ENCODE data around the gene OR13C4. TPM values are rescaled to one million over a fixed set of nuclear protein-coding genes. Genes with fewer than 3 reads are reported as not detected.

Gene OR13C4
- total and polyA plus RNA-seq, 3 donors from 2014 or later: not detected

DNA sequence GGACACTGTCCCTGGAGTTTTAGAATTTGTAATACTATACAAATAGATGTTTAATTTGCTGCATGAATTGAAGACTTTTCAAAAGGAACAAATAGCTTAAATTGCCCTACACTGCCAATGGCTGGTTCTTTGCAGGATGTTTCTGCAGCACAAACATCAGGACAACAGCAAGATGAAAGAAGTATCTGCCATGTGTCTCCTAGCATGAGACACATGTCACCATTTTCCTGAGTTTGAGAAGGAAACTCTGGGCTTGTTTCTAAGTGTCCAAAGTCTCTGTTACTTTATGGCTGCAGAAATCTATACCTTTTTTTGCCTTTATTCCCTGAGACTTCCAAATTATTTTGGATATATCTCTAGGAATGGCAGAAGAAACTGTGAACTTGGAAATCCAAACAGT lies 23.6 kb downstream of the OR13C4 start:
- Histone ChIP-seq H3K27ac (no peak overlapping the region), H3K27me3 (no peaks in the 10 kb centered on the region), H3K4me3 (no peak overlapping the region), H3K36me3 (ENCODE audit: low read depth, missing control alignments) (no peaks in the 10 kb centered on the region), H3K4me1 (no peaks in the 10 kb centered on the region), H3K9me3 (no peaks in the 10 kb centered on the region)
- TF ChIP-seq POLR2A (IDR thresholded peaks at IDR 0.05) (no peak), CTCF (IDR thresholded peaks at IDR 0.05) (no peak)
- intact Hi-C loops (cut with DNase I; ENCODE audit: low total_unique reads): no loop called here
- DNase-seq: no peak

GRCh38 chr9:104494808-104495207 lies 32.2 kb downstream of the OR13C4 start:
- no peak overlapping the region for H3K4me3 ChIP-seq
- H3K36me3 ChIP-seq (ENCODE audit: low read depth, missing control alignments): no peaks in the 10 kb centered on the region
- no peak for DNase-seq
- TF ChIP-seq CTCF (IDR thresholded peaks at IDR 0.05): peak in 2 of 3 experiments; percentile 21 to 46
- TF ChIP-seq POLR2A (IDR thresholded peaks at IDR 0.05): no peak
- no peaks in the 10 kb centered on the region for H3K4me1 ChIP-seq
- no peaks in the 10 kb centered on the region for H3K27me3 ChIP-seq
- intact Hi-C loops (cut with DNase I; ENCODE audit: low total_unique reads): no loop called here
- WGBS, 2 donors: 40 to 45% methylated on average over 3 of the region's 3 CpGs
- H3K27ac ChIP-seq: no peak overlapping the region
- H3K9me3 ChIP-seq: no peaks in the 10 kb centered on the region

DNA sequence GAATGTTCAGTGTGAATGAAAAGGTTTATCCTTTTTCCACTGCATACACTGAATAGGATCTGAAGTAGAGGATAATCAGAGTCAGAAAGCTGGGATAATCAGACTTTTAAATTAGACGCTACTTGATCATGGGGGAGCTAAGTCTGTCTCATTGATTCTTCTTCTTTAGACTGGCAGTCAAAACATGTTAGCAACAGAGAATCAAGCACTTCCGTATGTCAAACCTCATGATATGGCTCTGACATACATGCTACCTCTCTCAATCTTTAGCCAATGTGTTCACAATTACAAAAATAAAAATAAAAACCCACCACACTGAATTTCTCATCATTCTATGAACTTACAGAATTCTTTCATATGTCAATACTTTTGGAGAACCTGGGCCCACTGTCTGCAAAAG lies 42.0 kb downstream of the OR13C4 start:
- Histone ChIP-seq H3K9me3 (no peaks in the 10 kb centered on the region), H3K4me3 (no peak overlapping the region), H3K27ac (no peak overlapping the region), H3K4me1 (no peaks in the 10 kb centered on the region), H3K36me3 (ENCODE audit: low read depth, missing control alignments) (no peaks in the 10 kb centered on the region), H3K27me3 (no peaks in the 10 kb centered on the region)
- WGBS, 2 donors: 83 to 94% methylated on average over 2 of the region's 2 CpGs
- intact Hi-C loops (cut with DNase I; ENCODE audit: low total_unique reads): no loop called here
- no peak for DNase-seq
- TF ChIP-seq POLR2A (IDR thresholded peaks at IDR 0.05) (no peak), CTCF (IDR thresholded peaks at IDR 0.05) (no peak)

DNA sequence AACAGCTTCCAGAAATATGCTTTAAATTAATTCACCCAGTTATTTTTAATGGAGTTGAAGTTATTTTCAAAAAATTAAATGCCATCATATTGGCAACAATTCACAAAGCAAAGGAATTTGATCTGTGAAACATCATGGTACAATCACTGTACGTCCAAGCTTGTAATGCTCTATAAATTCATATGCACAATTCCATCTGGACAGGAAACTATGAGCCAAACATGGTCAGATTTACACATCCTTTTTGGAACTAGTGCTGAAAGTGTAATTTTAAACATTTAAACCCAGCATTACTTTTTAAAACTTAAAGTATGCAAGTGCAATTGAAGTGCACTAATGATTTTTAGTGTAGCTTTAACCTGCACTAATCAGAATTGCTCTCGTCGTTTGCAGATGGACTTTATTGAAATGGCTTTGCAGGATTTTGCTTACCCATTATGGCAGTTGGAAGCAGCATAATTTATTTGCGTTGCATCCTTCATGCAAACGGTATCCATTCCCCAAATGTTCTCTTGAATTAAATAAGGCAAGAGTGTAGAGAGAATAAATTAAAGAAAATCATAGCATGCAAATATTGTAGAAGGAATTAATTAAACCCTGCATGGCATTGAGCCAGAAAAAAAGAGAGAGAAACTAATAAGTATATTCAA lies 44.0 kb downstream of the OR13C4 start:
- Histone ChIP-seq H3K27ac (no peak overlapping the region), H3K9me3 (no peaks in the 10 kb centered on the region), H3K36me3 (ENCODE audit: low read depth, missing control alignments) (no peaks in the 10 kb centered on the region), H3K27me3 (no peaks in the 10 kb centered on the region), H3K4me1 (no peaks in the 10 kb centered on the region), H3K4me3 (no peak overlapping the region)
- TF ChIP-seq CTCF (IDR thresholded peaks at IDR 0.05): no peak
- no peak for TF ChIP-seq POLR2A (IDR thresholded peaks at IDR 0.05)
- intact Hi-C loops (cut with DNase I; ENCODE audit: low total_unique reads): no loop called here
- WGBS, 2 donors: 61 to 71% methylated on average over 5 of the region's 5 CpGs
- DNase-seq: no peak

Other genes with a start within 250 kb of the OR13C4 start
- not detected for gene OR13F1, start 22.9 kb downstream of the OR13C4 start, total RNA-seq
- gene OR13F1, start 22.9 kb downstream of the OR13C4 start, polyA plus RNA-seq (ENCODE audit: insufficient read depth, low read depth, low replicate concordance): not detected
- gene OR13C3, start 9.6 kb upstream of the OR13C4 start, total RNA-seq: under 1 TPM in 1 of 2 donors, not detected in 1; 0.55 TPM
- gene OR13C3, start 9.6 kb upstream of the OR13C4 start, polyA plus RNA-seq (ENCODE audit: insufficient read depth, low read depth, low replicate concordance): not detected
- gene OR13C8, start 42.0 kb upstream of the OR13C4 start, total RNA-seq: not detected
- gene OR13C8, start 42.0 kb upstream of the OR13C4 start, polyA plus RNA-seq (ENCODE audit: insufficient read depth, low read depth, low replicate concordance): not detected
- gene OR13C5, start 72.2 kb upstream of the OR13C4 start, total RNA-seq: not detected
- not detected for gene OR13C5, start 72.2 kb upstream of the OR13C4 start, polyA plus RNA-seq (ENCODE audit: insufficient read depth, low read depth, low replicate concordance)
- under 1 TPM in 1 of 2 donors, not detected in 1; 0.62 TPM for gene OR13C2, start 78.4 kb upstream of the OR13C4 start, total RNA-seq
- gene OR13C2, start 78.4 kb upstream of the OR13C4 start, polyA plus RNA-seq (ENCODE audit: insufficient read depth, low read depth, low replicate concordance): not detected
- gene OR13C9, start 91.0 kb upstream of the OR13C4 start, total RNA-seq: not detected
- not detected for gene OR13C9, start 91.0 kb upstream of the OR13C4 start, polyA plus RNA-seq (ENCODE audit: insufficient read depth, low read depth, low replicate concordance)
- gene OR13D1, start 167.3 kb upstream of the OR13C4 start, total RNA-seq: under 1 TPM in 1 of 2 donors, not detected in 1; 0.56 TPM
- not detected for gene OR13D1, start 167.3 kb upstream of the OR13C4 start, polyA plus RNA-seq (ENCODE audit: insufficient read depth, low read depth, low replicate concordance)
- 10 to 100 TPM; 21.6 to 28.8 TPM for gene NIPSNAP3A, start 220.5 kb upstream of the OR13C4 start, total RNA-seq
- 27.0 TPM for gene NIPSNAP3A, start 220.5 kb upstream of the OR13C4 start, polyA plus RNA-seq (ENCODE audit: insufficient read depth, low read depth, low replicate concordance)
- 1 to 10 TPM; 3.7 to 4.0 TPM for gene NIPSNAP3B, start 236.9 kb upstream of the OR13C4 start, total RNA-seq
- 5.0 TPM for gene NIPSNAP3B, start 236.9 kb upstream of the OR13C4 start, polyA plus RNA-seq (ENCODE audit: insufficient read depth, low read depth, low replicate concordance)

All from testis (tissue), 3 donors.